Measurements from ENCODE around the gene KIAA0930. TPM values are rescaled to one million over a fixed set of nuclear protein-coding genes. Genes with fewer than 3 reads are reported as not detected.

Gene KIAA0930
- polyA plus RNA-seq, 1 of the 3 experiments (the other 2 are of a cell fraction): 80.8 TPM

GRCh38 chr22:45231293-45231692, 9.4 kb downstream of the KIAA0930 start:
- no peaks in the 10 kb centered on the region for H3K9me2 ChIP-seq
- CTCF ChIA-PET: no interaction called here
- H3F3A ChIP-seq (replicated peaks; ENCODE audit: insufficient read depth): no peaks in the 10 kb centered on the region
- H3K79me2 ChIP-seq (ENCODE audit: insufficient read depth): peaks cover 4% of the 10 kb centered on the region; the same call in 1 of the 2 replicates
- no peak overlapping the region for H2AFZ ChIP-seq (ENCODE audit: low read depth)
- no peak overlapping the region for H3K4me2 ChIP-seq
- 85% methylated on average over 2 of the region's 2 CpGs for WGBS (ENCODE audit: low lambda C conversion rate)
- H3K27me3 ChIP-seq (ENCODE audit: insufficient read depth): no peaks in the 10 kb centered on the region
- no peak for DNase-seq
- peaks cover 0 to 11% of the 10 kb centered on the region in 2 experiments; a peak in 1 of 4 replicates for H3K4me1 ChIP-seq (ENCODE audit: control insufficient read depth in 1 of 2, insufficient read depth in 2 of 2, low read depth in 1 of 2, low read length in 1 of 2)
- no peaks in the 10 kb centered on the region for H3K36me3 ChIP-seq (replicated peaks in 1 of 2; ENCODE audit: control insufficient read depth in 1 of 2, insufficient read depth in 2 of 2, low read length in 1 of 2)
- peaks cover 10% of the 10 kb centered on the region for H4K20me1 ChIP-seq (ENCODE audit: insufficient read depth)
- H3K9me3 ChIP-seq: no peaks in the 10 kb centered on the region
- TF ChIP-seq POLR2AphosphoS5 (IDR thresholded peaks at IDR 0.05; ENCODE audit: low read depth, low read length): no peak
- TF ChIP-seq TEAD4 (IDR thresholded peaks at IDR 0.05; ENCODE audit: borderline replicate concordance, insufficient read depth): no peak
- no peak for TF ChIP-seq MEF2A (IDR thresholded peaks at IDR 0.05; ENCODE audit: borderline replicate concordance, low read depth)
- no peak overlapping the region for H3K9ac ChIP-seq
- POLR2A ChIA-PET: interaction anchor here (0.7 kb wide), 1 partner anchor 933 kb away, joined by 7 read pairs; no protein-coding TSS in a partner anchor
- no peak overlapping the region for H3K27ac ChIP-seq (ENCODE audit: low read depth in 2 of 2, low read length in 1 of 2)
- no peak overlapping the region for H3K4me3 ChIP-seq (ENCODE audit: low read depth in 2 of 2, low read length in 1 of 2)

- H3K9me3 ChIP-seq: no peaks in the 10 kb centered on the region
- no peaks in the 10 kb centered on the region for H3K36me3 ChIP-seq (replicated peaks in 1 of 2; ENCODE audit: control insufficient read depth in 1 of 2, insufficient read depth in 2 of 2, low read length in 1 of 2)
- peaks cover 4% of the 10 kb centered on the region; the same call in 1 of the 2 replicates for H3K79me2 ChIP-seq (ENCODE audit: insufficient read depth)
- H3K4me2 ChIP-seq: no peak overlapping the region
- H4K20me1 ChIP-seq (ENCODE audit: insufficient read depth): peaks cover 10% of the 10 kb centered on the region; the same call in 1 of the 2 replicates
- no peak overlapping the region for H3K27ac ChIP-seq (ENCODE audit: low read depth in 2 of 2, low read length in 1 of 2)
- H3K27me3 ChIP-seq (ENCODE audit: insufficient read depth): no peaks in the 10 kb centered on the region
- no peak overlapping the region for H3K9ac ChIP-seq
- 78% methylated on average over 12 of the region's 16 CpGs for WGBS (ENCODE audit: low lambda C conversion rate)
- CTCF ChIA-PET: no interaction called here
- H3K4me1 ChIP-seq (ENCODE audit: control insufficient read depth in 1 of 2, insufficient read depth in 2 of 2, low read depth in 1 of 2, low read length in 1 of 2): peaks cover 0 to 21% of the 10 kb centered on the region in 2 experiments; a peak in 1 of 4 replicates
- no peaks in the 10 kb centered on the region for H3F3A ChIP-seq (replicated peaks; ENCODE audit: insufficient read depth)
- H2AFZ ChIP-seq (ENCODE audit: low read depth): no peak overlapping the region
- POLR2A ChIA-PET: interaction anchor here (0.7 kb wide), 1 partner anchor 932 kb away, joined by 7 read pairs; no protein-coding TSS in a partner anchor
- TF ChIP-seq ZBTB33 (IDR thresholded peaks at IDR 0.05; ENCODE audit: borderline replicate concordance, low read depth) (no peak), TAF1 (IDR thresholded peaks at IDR 0.05; ENCODE audit: borderline replicate concordance, low read depth, low read length) (no peak), TEAD4 (IDR thresholded peaks at IDR 0.05; ENCODE audit: borderline replicate concordance, insufficient read depth) (no peak), CTCF (IDR thresholded peaks at IDR 0.05) (no peak), EZH2phosphoT487 (IDR thresholded peaks at IDR 0.05; ENCODE audit: borderline replicate concordance, low read depth) (no peak), NRF1 (IDR thresholded peaks at IDR 0.05; ENCODE audit: low read depth, low read length) (no peak), REST (IDR thresholded peaks at IDR 0.05; ENCODE audit: low read depth, low read length) (no peak), TCF12 (IDR thresholded peaks at IDR 0.05) (no peak), FOXJ3 (CRISPR knock-in tag; IDR thresholded peaks at IDR 0.05) (no peak), RCOR1 (IDR thresholded peaks at IDR 0.05; ENCODE audit: low read length) (no peak), MXI1 (IDR thresholded peaks at IDR 0.05; ENCODE audit: low read depth, low read length) (no peak)
- no peak overlapping the region for H3K4me3 ChIP-seq (ENCODE audit: low read depth in 2 of 2, low read length in 1 of 2)
- H3K9me2 ChIP-seq: no peaks in the 10 kb centered on the region
- DNase-seq: no peak
Measured at GRCh38 chr22:45230026-45230721, 10.5 kb downstream of the KIAA0930 start.
